SK-N-SH treated with all-trans-retinoic acid at 6 μM for 48 hours (cell line): ENCODE data around the gene IQSEC3.
"Not testable (repeated sequence)": the region's sequence is repeated elsewhere in the genome, so short reads cannot be mapped to it uniquely, and the experiment has no call there.

Experiments
- PPARA ChIP-seq: fragments of 250-450 bp; sonication (Bioruptor Pico); IDR thresholded peaks from 2 replicates; pipeline ENCODE4 v1.5.0; 2020; ENCODE audit warnings: mild to moderate bottlenecking, borderline replicate concordance
- RARB ChIP-seq: fragments of 250-450 bp; sonication (Bioruptor Pico); IDR thresholded peaks from 2 replicates; pipeline ENCODE4 v1.8.0; 2021; ENCODE audit warnings: mild to moderate bottlenecking, moderate library complexity
- ZC3H10 ChIP-seq: fragments of 250-450 bp; sonication (Bioruptor Pico); IDR thresholded peaks from 2 replicates; pipeline ENCODE4 v1.5.1; 2021; ENCODE audit warnings: mild to moderate bottlenecking, moderate library complexity
- ZFP30 ChIP-seq: fragments of 450-650 bp; formaldehyde crosslinking; IDR thresholded peaks from 2 replicates; pipeline ENCODE4 v1.5.0; 2022; ENCODE audit warnings: mild to moderate bottlenecking, moderate library complexity
- TF ChIP-seq, protein P1 (sequence below): fragments of 250-450 bp; sonication (Bioruptor Pico); IDR thresholded peaks from 2 replicates; pipeline ENCODE4 v1.8.0; 2020; ENCODE audit warnings: mild to moderate bottlenecking, moderate library complexity, borderline replicate concordance

DNA sequence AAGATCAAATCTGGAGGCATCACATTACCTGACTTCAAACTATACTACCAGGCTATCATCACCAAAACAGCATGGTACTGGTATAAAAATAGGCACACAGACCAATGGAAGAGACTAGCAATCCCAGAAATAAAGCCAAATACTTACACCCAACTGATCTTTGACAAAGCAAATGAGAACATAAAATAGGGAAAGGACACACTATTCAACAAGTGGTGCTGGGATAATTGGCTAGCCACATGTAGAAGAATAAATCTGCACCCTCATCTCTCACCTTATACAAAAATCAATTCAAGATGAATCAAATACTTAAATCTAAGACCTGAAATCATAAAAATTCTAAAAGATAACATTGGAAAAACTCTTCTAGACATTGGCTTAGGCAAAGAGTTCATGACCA, 4.7 kb upstream of the IQSEC3 start:
- not testable (repeated sequence) for TF ChIP-seq ZC3H10; PPARA (CRISPR knock-in tag); RARB (CRISPR knock-in tag); ZFP30
- TF ChIP-seq, protein P1, sequence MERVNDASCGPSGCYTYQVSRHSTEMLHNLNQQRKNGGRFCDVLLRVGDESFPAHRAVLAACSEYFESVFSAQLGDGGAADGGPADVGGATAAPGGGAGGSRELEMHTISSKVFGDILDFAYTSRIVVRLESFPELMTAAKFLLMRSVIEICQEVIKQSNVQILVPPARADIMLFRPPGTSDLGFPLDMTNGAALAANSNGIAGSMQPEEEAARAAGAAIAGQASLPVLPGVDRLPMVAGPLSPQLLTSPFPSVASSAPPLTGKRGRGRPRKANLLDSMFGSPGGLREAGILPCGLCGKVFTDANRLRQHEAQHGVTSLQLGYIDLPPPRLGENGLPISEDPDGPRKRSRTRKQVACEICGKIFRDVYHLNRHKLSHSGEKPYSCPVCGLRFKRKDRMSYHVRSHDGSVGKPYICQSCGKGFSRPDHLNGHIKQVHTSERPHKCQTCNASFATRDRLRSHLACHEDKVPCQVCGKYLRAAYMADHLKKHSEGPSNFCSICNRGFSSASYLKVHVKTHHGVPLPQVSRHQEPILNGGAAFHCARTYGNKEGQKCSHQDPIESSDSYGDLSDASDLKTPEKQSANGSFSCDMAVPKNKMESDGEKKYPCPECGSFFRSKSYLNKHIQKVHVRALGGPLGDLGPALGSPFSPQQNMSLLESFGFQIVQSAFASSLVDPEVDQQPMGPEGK (CRISPR knock-in tag) = not testable (repeated sequence)
